ENCODE data around the gene CH25H.

The CH25H gene

DNA sequence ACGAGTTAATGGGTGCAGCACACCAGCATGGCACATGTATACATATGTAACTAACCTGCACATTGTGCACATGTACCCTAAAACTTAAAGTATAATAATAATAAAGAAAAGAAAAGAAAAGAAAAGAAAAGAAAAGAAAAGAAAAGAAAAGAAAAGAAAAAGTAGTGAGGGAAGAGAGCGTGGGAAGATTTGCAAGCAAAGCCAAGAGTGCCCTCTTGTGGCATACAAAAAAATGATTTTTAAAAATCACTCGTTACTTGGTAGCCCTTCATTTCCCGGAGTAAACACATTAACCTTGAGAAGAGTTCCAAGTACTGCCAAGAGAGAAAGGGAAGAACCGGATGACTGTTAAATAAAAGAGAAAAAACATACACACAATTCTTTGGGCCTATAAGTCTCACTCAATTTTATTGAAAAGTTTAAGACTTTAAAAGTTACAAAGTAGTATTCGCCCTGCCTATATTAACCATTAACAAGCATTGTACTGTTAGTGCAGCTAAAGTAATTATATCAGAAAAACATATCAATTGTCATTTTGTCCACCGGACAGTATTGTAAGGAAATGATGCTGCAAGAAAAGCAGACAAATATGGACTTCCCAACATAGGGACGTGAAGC is 6.2 kb upstream of the CH25H start:
- Histone ChIP-seq H3K36me3 (ENCODE audit: control insufficient read depth, insufficient read depth, low read length) (no peaks in the 10 kb centered on the region), H3K27ac (ENCODE audit: low read depth, low read length, severe bottlenecking) (no peak overlapping the region), H3K9me3 (ENCODE audit: control insufficient read depth, low read length) (no peaks in the 10 kb centered on the region), H3K4me1 (ENCODE audit: control insufficient read depth, insufficient read depth, low read length, poor library complexity, severe bottlenecking) (peaks cover 1% of the 10 kb centered on the region), H3K4me3 (ENCODE audit: extremely low read depth, insufficient read depth, low read length, poor library complexity, severe bottlenecking) (no peak overlapping the region)
- WGBS, 2 experiments (ENCODE audit: insufficient coverage in 2 of 2) = 18% methylated on average over 1 of the region's 8 CpGs; no CpG with 5 or more reads in 1 of the 2 experiments

DNA sequence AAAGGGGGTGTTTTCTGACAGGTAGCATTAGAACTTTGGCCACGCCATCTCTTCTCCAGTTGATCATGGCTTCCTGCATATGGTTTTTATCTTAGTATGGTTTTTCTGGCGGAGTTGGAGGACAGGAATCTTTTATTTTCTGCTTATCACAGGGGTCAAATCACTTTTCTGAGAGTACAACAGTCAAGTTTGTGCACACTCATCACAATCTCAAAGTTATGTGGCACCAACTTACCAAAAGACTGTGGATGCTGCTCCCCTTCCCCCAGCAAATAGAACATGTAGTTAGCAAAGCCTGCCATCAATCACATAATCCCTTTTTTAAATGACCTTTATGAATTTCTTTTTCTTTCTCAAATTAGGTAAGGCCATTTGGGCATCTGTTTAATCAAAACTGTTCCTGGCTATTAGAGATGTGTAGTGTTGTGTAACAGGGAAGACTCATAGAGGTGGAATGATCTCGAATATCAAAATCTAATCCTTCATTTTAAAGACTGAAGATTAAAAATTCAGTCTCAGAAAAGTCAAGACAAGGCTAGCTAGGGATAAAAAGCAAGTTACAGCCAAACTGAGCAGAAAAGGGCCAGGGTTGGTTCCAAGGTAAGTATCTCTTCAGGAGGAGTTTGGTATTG is 3.8 kb upstream of the CH25H start:
- Histone ChIP-seq H3K9me3 (ENCODE audit: control insufficient read depth, low read length) (no peaks in the 10 kb centered on the region), H3K36me3 (ENCODE audit: control insufficient read depth, insufficient read depth, low read length) (no peaks in the 10 kb centered on the region)
- no CpG with 5 or more reads among the region's 3 CpGs for WGBS, 2 experiments (ENCODE audit: insufficient coverage in 2 of 2)

DNA sequence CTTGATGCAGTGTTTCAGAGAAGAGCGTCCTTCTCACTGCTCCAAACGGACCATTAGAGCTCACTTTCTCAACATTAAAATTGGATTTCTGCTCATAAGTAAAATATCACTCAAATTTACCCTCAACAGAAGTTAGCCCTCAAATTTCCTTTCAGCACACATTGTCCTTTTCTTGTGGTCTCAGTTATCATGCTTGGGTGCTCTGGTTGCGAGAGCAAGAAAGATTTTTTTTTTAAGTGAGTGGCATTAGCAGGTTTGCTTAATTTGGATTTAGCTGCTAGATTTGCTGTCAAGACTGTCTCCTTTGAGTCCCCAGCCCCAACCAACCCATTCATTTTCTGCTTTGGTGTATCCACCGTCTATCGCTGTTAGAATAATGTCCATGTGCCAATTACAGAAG is 2.6 kb upstream of the CH25H start:
- peaks cover 8% of the 10 kb centered on the region for H3K4me1 ChIP-seq (ENCODE audit: control insufficient read depth, insufficient read depth, low read length, poor library complexity, severe bottlenecking)
- H3K36me3 ChIP-seq (ENCODE audit: control insufficient read depth, insufficient read depth, low read length) = no peaks in the 10 kb centered on the region
- no peak overlapping the region for H3K4me3 ChIP-seq (ENCODE audit: extremely low read depth, insufficient read depth, low read length, poor library complexity, severe bottlenecking)
- no peak overlapping the region for H3K27ac ChIP-seq (ENCODE audit: low read depth, low read length, severe bottlenecking)
- no peaks in the 10 kb centered on the region for H3K9me3 ChIP-seq (ENCODE audit: control insufficient read depth, low read length)
- WGBS, 2 experiments (ENCODE audit: insufficient coverage in 2 of 2) = 77 to 91% methylated on average over 4 to 5 of the region's 5 CpGs

More for the DNA sequence above, 3.8 kb upstream of the CH25H start:
- no peak overlapping the region for H3K4me3 ChIP-seq (ENCODE audit: extremely low read depth, insufficient read depth, low read length, poor library complexity, severe bottlenecking)
- H3K27ac ChIP-seq (ENCODE audit: low read depth, low read length, severe bottlenecking) = no peak overlapping the region
- H3K4me1 ChIP-seq (ENCODE audit: control insufficient read depth, insufficient read depth, low read length, poor library complexity, severe bottlenecking) = peaks cover 8% of the 10 kb centered on the region

DNA sequence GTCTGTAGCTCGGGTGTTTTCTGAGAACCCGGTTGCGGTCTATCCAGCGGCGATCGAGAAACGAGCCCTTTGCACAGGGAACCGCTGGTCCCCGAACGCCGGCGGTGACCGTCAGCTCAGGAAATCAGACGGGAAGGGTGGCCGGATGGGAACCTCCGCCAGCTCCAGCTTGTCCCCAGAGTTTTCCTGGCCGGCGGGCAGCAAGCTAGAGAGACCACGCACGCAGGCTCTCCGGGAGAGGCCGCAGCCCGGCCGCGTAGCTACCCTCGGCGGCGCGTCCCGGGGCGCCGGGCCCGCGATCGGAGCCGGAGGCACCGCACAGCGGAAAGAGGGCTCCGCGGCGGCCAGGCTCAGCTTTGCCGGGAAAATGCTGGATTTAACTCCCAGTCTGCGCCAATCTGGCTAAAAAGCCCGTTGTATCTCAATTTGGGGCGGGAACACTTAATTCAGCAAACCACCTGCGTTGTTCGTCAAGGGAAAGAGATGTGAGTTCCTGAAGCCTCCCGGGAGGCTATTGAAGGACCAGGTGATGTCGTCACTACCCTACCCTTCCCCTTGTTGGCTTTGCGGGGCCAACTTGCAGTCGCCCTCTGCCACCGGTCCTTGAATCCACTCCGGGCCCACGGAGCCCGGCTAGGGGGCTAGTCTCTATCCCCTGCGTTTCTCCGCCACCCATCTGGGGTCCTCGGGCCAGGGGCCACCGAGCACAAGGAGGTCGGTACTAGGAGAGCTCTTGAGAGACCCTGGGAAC is 859 bp upstream of the CH25H start:
- Histone ChIP-seq H3K9me3 (ENCODE audit: control insufficient read depth, low read length) (no peaks in the 10 kb centered on the region), H3K36me3 (ENCODE audit: control insufficient read depth, insufficient read depth, low read length) (no peaks in the 10 kb centered on the region), H3K4me1 (ENCODE audit: control insufficient read depth, insufficient read depth, low read length, poor library complexity, severe bottlenecking) (peaks cover 8% of the 10 kb centered on the region), H3K4me3 (ENCODE audit: extremely low read depth, insufficient read depth, low read length, poor library complexity, severe bottlenecking) (peak overlapping the region; percentile 33), H3K27ac (ENCODE audit: low read depth, low read length, severe bottlenecking) (no peak overlapping the region)
- 2 to 4% methylated on average over 55 to 60 of the region's 60 CpGs for WGBS, 2 experiments (ENCODE audit: insufficient coverage in 2 of 2)

DNA sequence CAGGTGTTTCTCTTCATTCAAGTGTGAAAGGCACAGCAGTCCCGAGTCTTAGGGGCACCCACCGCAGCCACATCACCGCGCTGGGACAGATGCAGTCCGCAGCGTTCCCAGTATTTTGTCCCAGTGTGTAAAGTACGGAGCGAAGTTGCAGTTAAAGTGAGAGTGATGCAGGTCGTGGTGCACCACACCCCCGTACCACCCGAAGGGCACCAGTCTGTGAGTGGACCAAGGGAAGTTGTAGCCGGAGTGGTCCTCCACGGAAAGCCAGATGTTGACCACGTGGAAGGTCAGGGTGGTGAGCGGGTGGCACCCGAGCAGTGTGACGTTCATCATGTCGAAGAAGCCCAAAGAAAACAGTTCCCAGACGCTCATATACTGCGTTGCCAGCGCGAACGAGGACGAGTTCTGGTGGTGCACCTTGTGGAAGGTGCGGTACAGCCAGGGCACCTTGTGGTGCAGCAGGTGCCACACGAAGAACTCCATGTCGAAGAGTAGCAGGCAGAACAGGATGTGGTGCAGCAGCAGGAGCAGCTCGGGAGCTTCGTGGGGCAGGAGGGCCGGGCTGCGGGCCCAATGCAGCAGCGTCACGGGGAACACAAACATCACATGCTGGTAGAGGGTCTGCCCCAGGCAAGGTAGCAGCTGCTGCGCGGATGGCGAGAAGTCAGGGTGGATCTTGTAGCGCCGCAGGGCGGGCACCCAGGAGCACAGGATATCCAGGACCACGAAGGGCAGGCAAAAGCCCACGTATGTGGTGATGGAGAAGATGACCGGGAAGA is 526 bp downstream of the CH25H start:
- peaks cover 8% of the 10 kb centered on the region for H3K4me1 ChIP-seq (ENCODE audit: control insufficient read depth, insufficient read depth, low read length, poor library complexity, severe bottlenecking)
- no peaks in the 10 kb centered on the region for H3K36me3 ChIP-seq (ENCODE audit: control insufficient read depth, insufficient read depth, low read length)
- no peak overlapping the region for H3K27ac ChIP-seq (ENCODE audit: low read depth, low read length, severe bottlenecking)
- WGBS, 2 experiments (ENCODE audit: insufficient coverage in 2 of 2) = 8 to 11% methylated on average over 35 of the region's 42 CpGs
- no peaks in the 10 kb centered on the region for H3K9me3 ChIP-seq (ENCODE audit: control insufficient read depth, low read length)
- peak overlapping the region; percentile 33 for H3K4me3 ChIP-seq (ENCODE audit: extremely low read depth, insufficient read depth, low read length, poor library complexity, severe bottlenecking)

DNA sequence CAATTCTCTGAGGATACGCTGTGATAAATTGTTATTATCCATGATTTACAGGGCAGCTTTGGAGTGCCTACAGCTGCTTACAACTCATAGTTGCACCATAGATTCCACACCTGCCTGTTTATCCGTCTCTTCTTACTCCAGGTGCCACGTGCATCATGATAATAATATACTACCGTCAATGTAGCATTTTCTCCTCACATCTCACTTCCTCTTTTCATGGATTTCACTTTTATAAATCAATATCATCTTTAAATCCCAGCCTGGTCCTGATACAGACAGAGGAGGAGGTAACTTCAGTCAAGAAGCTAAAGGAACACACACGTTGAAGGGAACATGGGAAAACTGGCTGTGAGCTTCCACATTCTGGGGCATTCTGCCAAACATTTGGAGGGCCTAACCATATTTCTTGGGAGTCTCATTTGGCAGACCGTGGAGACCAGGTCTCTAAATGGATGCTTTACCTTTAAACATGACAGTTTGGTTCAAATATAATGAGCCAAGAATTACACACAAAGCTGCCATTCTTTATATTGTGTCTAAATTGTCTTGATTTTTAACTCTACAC is 2.4 kb downstream of the CH25H start:
- Histone ChIP-seq H3K36me3 (ENCODE audit: control insufficient read depth, insufficient read depth, low read length) (no peaks in the 10 kb centered on the region), H3K27ac (ENCODE audit: low read depth, low read length, severe bottlenecking) (no peak overlapping the region), H3K9me3 (ENCODE audit: control insufficient read depth, low read length) (no peaks in the 10 kb centered on the region), H3K4me3 (ENCODE audit: extremely low read depth, insufficient read depth, low read length, poor library complexity, severe bottlenecking) (no peak overlapping the region), H3K4me1 (ENCODE audit: control insufficient read depth, insufficient read depth, low read length, poor library complexity, severe bottlenecking) (peaks cover 8% of the 10 kb centered on the region)
- WGBS, 2 experiments (ENCODE audit: insufficient coverage in 2 of 2) = 71 to 94% methylated on average over 3 to 4 of the region's 6 CpGs

- no peak overlapping the region for H3K4me3 ChIP-seq (ENCODE audit: extremely low read depth, insufficient read depth, low read length, poor library complexity, severe bottlenecking)
- H3K36me3 ChIP-seq (ENCODE audit: control insufficient read depth, insufficient read depth, low read length) = no peaks in the 10 kb centered on the region
- 78 to 88% methylated on average over 1 of the region's 1 CpG for WGBS, 2 experiments (ENCODE audit: insufficient coverage in 2 of 2)
- H3K27ac ChIP-seq (ENCODE audit: low read depth, low read length, severe bottlenecking) = no peak overlapping the region
- no peaks in the 10 kb centered on the region for H3K9me3 ChIP-seq (ENCODE audit: control insufficient read depth, low read length)
- H3K4me1 ChIP-seq (ENCODE audit: control insufficient read depth, insufficient read depth, low read length, poor library complexity, severe bottlenecking) = peaks cover 6% of the 10 kb centered on the region
Observed at GRCh38 chr10:89203237-89203636, 3.9 kb downstream of the CH25H start.

DNA sequence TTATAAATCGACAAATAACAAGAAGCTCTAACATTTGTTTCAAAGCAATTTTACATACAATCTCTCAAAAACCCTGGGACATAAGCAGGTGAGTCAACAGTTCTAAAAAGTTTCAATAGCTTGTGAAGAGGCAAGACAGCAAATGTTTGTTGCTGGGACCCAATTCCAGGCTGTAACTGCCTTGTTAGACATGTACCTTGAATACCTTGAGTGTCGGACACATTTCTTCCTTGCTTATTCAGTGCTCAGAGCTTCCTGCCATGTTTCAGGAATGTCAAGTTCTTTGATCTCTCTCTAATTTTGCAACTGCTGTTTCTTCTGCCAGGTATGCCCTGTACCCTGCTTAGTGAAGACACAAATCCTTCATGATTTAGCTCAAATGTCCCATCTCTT is 5.1 kb downstream of the CH25H start:
- no peak overlapping the region for H3K27ac ChIP-seq (ENCODE audit: low read depth, low read length, severe bottlenecking)
- WGBS, 2 experiments (ENCODE audit: insufficient coverage in 2 of 2) = 66 to 100% methylated on average over 1 to 2 of the region's 2 CpGs
- no peaks in the 10 kb centered on the region for H3K9me3 ChIP-seq (ENCODE audit: control insufficient read depth, low read length)

GRCh38 chr10:89201345-89202032 is 5.6 kb downstream of the CH25H start:
- Histone ChIP-seq H3K27ac (ENCODE audit: low read depth, low read length, severe bottlenecking) (no peak overlapping the region), H3K4me3 (ENCODE audit: extremely low read depth, insufficient read depth, low read length, poor library complexity, severe bottlenecking) (no peak overlapping the region), H3K4me1 (ENCODE audit: control insufficient read depth, insufficient read depth, low read length, poor library complexity, severe bottlenecking) (no peaks in the 10 kb centered on the region), H3K9me3 (ENCODE audit: control insufficient read depth, low read length) (no peaks in the 10 kb centered on the region), H3K36me3 (ENCODE audit: control insufficient read depth, insufficient read depth, low read length) (no peaks in the 10 kb centered on the region)
- WGBS, 2 experiments (ENCODE audit: insufficient coverage in 2 of 2) = 92 to 94% methylated on average over 3 of the region's 7 CpGs

More for the DNA sequence above, 5.1 kb downstream of the CH25H start:
- Histone ChIP-seq H3K36me3 (ENCODE audit: control insufficient read depth, insufficient read depth, low read length) (no peaks in the 10 kb centered on the region), H3K4me1 (ENCODE audit: control insufficient read depth, insufficient read depth, low read length, poor library complexity, severe bottlenecking) (peaks cover 4% of the 10 kb centered on the region), H3K4me3 (ENCODE audit: extremely low read depth, insufficient read depth, low read length, poor library complexity, severe bottlenecking) (no peak overlapping the region)

- Histone ChIP-seq H3K4me3 (ENCODE audit: extremely low read depth, insufficient read depth, low read length, poor library complexity, severe bottlenecking) (no peak overlapping the region), H3K27ac (ENCODE audit: low read depth, low read length, severe bottlenecking) (no peak overlapping the region), H3K4me1 (ENCODE audit: control insufficient read depth, insufficient read depth, low read length, poor library complexity, severe bottlenecking) (no peaks in the 10 kb centered on the region), H3K9me3 (ENCODE audit: control insufficient read depth, low read length) (no peaks in the 10 kb centered on the region), H3K36me3 (ENCODE audit: control insufficient read depth, insufficient read depth, low read length) (no peaks in the 10 kb centered on the region)
- no CpG with 5 or more reads among the region's 4 CpGs for WGBS, 2 experiments (ENCODE audit: insufficient coverage in 2 of 2)
Observed at GRCh38 chr10:89197473-89197872, 9.6 kb downstream of the CH25H start.
